HG02798 (cell line): ENCODE results near the gene PACS1.
"Not testable (repeated sequence)": the region's sequence is repeated elsewhere in the genome, so short reads cannot be mapped to it uniquely, and the experiment has no call there.

Experiments
- ATAC-seq: cut with Tn5 transposase; IDR thresholded peaks from one replicate; pipeline ENCODE4 v1.9.1; 2021; ENCODE audit warnings: mild to moderate bottlenecking; ENCODE audit not compliant: unreplicated experiment, poor library complexity

Gene PACS1

GRCh38 chr11:66069715-66070603 is at the start of gene PACS1:
PACS1 (plus strand) TSS chr11:66070272; CDS start chr11:66070487, 215 bp downstream.
- ATAC-seq, result peak; percentile 69

GRCh38 chr11:66020618-66021357 is 49.3 kb upstream of the PACS1 start:
- no peak for ATAC-seq

GRCh38 chr11:66022401-66023185 is 47.5 kb upstream of the PACS1 start:
- ATAC-seq, result no peak

GRCh38 chr11:66023186-66023440 is 47.0 kb upstream of the PACS1 start:
- not testable (repeated sequence) for ATAC-seq

GRCh38 chr11:66026017-66026529 is 44.0 kb upstream of the PACS1 start, which contains the start of gene CATSPER1:
CATSPER1 (minus strand) TSS chr11:66026479; CDS start chr11:66026379, 100 bp downstream.
- ATAC-seq, result no peak

- ATAC-seq, result no peak
Observed at GRCh38 chr11:66032957-66033735, 36.9 kb upstream of the PACS1 start.

GRCh38 chr11:66035653-66036333 is 34.3 kb upstream of the PACS1 start:
- ATAC-seq, result no peak

- ATAC-seq, result no peak
Observed at GRCh38 chr11:66036334-66036710, 33.8 kb upstream of the PACS1 start.

GRCh38 chr11:66037327-66037726 is 32.7 kb upstream of the PACS1 start:
- no peak for ATAC-seq

- ATAC-seq, result no peak
Observed at GRCh38 chr11:66039765-66040164, 30.3 kb upstream of the PACS1 start.

GRCh38 chr11:66042227-66042995 is 27.7 kb upstream of the PACS1 start:
- ATAC-seq, result no peak

GRCh38 chr11:66042996-66043906 is 26.8 kb upstream of the PACS1 start:
- ATAC-seq, result no peak

- ATAC-seq, result no peak
Observed at GRCh38 chr11:66044757-66045156, 25.3 kb upstream of the PACS1 start.

GRCh38 chr11:66045177-66045639 is 24.9 kb upstream of the PACS1 start:
- peak; percentile 63 for ATAC-seq

GRCh38 chr11:66046901-66047300 is 23.2 kb upstream of the PACS1 start:
- ATAC-seq, result no peak

GRCh38 chr11:66047541-66048365 is 22.3 kb upstream of the PACS1 start:
- ATAC-seq, result no peak
